GM18520 (cell line): ENCODE results near the gene KLB.

Experiments
- ATAC-seq: cut with Tn5 transposase; IDR thresholded peaks from one replicate; pipeline ENCODE4 v1.9.1; 2021; ENCODE audit not compliant: unreplicated experiment

Gene KLB

GRCh38 chr4:39458505-39459300 is 52.0 kb downstream of the KLB start, which contains the start of the genes LIAS and RPL9:
Gene LIAS (plus strand): TSS chr4:39459056. CDS start chr4:39459118, 62 bp downstream.
Gene RPL9 (minus strand): TSS chr4:39458922. CDS start chr4:39458439, 483 bp downstream.
- peak; percentile 90 for ATAC-seq

DNA sequence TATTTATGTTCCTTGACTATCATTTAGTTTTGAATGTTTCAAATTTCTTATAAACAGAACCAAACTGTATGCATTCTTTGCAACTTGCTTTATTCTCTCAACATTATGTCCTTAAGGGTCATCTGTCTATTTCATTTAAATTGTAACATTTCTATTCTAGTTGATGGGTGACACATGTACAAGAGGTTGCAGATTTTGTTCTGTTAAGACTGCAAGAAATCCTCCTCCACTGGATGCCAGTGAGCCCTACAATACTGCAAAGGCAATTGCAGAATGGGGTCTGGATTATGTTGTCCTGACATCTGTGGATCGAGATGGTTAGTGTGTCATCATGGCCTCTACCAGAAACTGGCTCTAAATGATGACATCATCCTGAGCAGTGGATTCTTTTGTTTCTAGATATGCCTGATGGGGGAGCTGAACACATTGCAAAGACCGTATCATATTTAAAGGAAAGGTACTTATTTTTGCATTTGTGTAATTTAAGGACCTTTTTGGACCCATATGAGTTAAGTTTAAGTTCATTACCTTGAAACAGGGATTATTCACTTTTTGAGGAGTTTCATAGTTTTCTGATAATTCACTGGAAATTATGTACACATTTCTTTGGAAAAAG is 58.3 kb downstream of the KLB start:
- ATAC-seq, result no peak

DNA sequence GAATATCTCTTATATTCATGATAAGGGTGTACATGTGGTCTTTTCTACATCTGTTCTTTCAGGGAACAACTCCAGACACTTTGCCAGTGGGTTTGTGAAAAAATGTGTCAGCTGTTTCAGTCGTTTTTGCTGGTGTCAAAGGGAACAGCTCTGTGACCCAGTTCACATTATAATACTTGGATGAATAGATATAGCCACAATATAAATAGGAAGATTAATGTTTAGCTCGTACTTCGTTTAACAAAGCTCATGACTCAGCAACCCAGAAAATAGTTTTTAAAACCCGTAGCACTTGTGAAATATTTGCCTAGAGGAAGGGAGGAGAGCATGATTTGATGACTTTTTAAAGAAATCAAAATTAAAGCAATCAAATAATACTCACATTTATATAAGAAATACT is 60.0 kb downstream of the KLB start:
- ATAC-seq, result no peak

GRCh38 chr4:39467464-39467863 is 60.7 kb downstream of the KLB start:
- ATAC-seq, result no peak

DNA sequence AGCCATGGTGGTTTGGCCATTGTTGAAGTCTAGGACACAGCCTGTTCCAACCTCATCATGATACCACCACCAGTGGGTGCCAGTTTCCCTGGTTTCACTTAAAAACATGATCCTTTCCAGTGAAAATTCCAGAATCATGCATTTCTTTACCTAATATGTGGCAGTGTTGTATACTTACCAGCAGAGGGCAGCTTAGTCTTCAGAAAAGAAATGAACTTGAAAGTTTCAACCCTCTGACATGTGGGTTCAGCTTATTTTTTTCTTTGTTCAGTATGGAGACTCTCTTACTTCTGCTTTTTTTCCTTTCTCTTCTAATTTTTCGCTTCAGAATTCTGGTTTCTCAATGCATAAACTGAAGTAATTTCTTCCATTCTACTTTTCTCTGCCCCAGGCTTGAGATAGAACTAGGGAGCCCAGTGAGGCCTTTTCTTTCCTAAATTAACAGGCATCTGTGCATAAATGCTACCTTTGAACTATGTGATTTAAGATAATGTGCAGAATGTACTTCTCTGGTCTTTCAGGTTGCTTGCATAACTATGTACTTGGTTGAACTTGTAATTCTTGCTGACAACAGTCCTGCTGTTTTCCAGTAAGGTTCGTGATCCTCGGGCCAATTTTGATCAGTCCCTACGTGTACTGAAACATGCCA is 62.8 kb downstream of the KLB start:
- peak; percentile 82 for ATAC-seq

DNA sequence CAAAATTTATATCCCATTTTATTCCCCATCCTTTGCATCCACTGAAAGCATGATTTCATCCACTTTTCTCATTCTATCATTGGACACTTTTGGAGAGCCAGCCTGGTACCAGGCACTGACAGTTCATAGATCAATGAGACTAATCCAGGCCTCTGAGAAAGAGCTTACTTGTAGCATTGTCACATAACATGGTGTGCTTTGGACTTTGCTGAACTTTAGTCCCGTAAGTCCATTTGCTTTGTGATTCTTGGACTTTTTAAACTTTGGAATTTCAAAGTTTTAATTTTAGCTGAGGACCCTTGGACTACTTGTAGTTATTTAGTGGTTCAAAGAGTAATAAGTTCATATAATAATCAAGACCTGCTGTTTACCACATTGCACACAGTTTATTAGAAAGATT is 63.7 kb downstream of the KLB start:
- no peak for ATAC-seq

GRCh38 chr4:39472396-39472795 is 65.7 kb downstream of the KLB start:
- ATAC-seq, result no peak

DNA sequence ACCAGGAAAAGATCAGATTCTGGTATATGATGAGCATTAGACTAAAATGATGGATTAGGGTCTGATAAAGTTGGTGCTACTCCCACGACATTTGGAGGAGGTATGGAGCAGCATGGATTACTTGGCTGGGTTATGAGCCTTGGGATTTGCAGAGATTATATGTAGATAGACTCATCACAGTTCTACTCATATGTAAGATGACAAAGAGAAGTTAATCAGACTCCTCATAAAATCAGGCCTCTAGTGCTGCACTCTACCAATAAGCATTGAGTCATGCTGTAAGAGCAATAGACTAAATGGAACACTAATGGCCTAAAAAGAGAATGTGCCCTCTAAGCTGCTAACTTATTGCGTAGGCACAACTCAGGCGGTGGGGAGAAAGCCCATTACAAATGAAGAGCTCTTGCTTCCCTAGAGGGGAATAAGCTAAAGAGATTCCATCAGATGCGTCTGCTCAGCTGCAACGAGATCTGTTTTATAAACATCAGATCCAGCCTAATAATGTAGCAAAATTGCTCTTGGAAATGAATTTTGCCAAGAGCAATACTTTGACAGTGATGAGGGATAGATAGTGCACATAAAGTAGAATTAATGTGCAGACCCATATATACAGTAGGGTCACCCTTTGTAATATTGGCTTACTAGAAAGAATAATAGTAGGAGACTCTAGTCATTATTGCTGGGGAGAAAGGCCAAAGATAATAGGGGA is 69.6 kb downstream of the KLB start:
- no peak for ATAC-seq

DNA sequence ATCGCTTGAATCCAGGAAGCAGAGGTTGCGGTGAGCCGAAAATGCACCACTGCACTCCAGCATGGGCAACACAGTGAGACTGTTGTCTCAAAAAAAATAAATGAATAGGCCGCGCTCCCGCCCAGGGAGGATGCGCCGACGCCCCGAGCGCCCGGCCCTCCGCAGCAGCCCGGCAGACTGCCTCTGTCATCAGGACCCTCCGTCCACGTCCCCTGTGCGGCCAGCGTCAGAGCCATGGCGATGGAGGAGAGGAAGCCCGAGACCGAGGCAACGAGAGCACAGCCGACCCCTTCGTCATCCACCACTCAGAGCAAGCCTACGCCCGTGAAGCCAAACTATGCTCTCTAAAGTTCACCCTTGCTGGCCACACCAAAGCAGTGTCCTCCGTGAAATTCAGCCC is 73.5 kb downstream of the KLB start:
- ATAC-seq, result no peak

DNA sequence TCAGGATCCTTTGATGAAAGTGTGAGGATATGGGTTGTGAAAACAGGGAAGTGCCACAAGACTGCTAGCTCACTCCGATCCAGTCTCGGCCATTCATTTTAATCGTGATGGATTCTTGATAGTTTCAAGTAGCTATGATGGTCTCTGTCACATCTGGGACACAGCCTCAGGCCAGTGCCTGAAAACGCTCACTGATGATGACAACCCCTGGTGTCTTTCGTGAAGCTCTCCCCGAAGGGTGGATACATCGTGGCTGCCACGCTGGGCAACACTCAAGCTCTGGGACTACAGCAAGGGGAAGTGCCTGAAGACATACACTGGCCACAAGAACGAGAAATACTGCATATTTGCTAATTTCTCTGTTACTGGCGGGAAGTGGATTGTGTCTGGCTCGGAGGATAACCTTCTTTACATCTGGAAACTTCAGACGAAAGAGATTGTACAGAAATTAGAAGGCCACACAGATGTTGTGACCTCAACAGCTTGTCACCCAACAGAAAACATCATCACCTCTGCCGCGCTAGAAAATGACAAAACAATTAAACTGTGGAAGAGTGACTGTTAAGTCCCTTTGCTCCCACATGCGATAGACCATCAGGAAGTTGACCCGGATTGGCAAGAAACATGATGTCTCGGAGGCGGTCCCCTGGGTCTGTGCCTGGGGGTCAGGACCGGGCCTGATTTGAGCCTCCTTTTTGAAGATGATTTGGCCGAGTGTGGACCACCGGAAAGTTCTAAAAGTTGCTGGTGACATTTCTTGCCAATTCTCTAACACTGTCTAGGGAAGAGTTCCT is 74.4 kb downstream of the KLB start:
- ATAC-seq, result no peak

DNA sequence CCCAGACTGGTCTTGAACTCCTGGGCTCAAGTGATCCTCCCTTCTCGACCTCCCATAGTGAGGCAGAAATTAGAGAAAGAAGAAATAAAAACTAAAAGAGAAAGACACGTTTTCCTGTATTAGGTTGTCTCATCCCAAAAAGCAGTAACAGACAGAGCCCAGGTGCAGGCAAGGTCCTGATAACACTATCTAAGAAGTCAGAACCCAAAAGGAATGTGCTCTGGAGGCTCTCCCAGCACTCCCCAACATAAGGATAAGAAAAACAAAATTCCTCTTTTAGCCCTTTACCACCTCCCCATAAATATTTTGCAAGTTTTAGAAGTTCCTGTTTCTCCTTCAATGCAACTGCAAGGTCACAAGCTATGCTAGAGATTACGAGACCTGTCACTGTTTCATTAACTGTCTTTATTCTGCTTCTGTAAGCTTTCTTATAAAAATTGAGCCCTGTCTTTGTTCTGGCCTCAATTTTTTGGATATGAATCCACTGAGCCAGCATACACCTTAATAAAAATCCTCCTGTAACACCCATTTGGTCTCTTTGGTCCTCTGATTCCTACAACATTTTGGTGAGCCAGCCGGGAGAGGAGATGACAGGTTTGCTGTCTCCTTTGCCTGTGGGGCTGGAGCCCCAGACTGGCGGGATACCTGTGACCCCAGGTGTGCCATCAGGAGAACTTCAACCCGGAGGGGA is 78.0 kb downstream of the KLB start:
- ATAC-seq, result no peak

DNA sequence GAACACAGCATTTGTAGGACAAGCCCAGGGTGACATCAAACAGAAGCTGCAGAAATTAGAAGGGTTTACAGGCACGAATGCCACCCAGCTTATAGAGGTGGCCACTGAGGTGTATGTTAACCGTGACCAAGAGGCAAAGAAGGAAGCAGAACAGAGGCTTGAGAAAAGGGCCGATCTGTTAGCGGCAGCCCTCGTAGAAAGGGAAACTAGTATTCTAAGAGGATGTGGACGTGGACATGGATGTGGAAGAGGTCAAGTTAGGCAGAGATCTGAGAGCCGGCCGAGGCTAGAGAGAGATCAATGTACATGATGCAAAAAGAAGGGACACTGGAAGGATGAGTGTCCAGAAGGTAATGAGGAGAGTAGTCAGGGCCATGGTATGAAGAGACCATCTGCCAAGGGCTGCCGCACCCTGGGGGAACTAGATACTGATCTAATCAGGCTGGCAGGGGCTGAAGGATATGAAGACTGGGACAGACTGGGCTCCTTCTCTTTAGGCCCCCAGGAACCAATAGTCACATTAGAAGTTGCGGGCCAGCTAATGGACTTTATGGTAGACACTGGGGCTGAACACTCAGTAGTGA is 79.6 kb downstream of the KLB start:
- no peak for ATAC-seq

- no peak for ATAC-seq
Observed at GRCh38 chr4:39490322-39490721, 83.6 kb downstream of the KLB start.

- no peak for ATAC-seq
Observed at GRCh38 chr4:39494354-39494753, 87.6 kb downstream of the KLB start.

DNA sequence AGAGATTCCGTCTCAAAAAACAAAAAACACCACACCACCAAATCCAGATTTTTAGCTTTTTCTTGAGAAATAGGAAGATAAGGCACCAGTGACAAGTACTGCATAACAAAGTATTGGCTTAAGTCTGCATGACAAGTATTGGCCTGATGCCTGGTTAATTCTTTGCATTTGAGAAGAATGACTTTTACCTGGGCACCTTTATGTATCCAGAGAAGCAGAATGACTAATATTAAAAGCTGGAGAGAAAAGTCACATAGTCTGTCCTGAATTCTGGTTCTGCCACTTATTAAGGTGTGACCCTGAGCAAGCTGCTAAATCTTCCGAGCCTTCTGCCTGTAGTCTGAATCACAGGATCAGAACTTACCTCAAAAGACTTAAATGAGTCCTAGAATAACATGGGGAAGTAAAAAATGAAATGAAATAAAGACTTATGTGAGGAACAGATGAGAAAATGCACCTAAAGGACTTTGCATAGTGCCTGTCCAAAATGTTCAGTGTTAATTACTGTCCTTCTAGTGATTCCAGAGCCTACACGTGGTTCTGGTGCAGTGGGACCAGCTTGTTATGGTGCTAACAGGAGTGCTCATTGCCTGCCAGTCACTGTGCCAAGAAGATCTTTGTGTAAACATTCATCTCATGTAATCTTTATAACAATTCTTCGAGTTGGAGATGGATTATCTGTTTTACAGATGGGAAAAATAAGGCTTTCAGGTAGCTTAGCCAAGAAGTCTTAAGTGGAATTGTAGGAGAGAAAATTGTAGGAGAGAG is 88.9 kb downstream of the KLB start:
- ATAC-seq, result no peak

DNA sequence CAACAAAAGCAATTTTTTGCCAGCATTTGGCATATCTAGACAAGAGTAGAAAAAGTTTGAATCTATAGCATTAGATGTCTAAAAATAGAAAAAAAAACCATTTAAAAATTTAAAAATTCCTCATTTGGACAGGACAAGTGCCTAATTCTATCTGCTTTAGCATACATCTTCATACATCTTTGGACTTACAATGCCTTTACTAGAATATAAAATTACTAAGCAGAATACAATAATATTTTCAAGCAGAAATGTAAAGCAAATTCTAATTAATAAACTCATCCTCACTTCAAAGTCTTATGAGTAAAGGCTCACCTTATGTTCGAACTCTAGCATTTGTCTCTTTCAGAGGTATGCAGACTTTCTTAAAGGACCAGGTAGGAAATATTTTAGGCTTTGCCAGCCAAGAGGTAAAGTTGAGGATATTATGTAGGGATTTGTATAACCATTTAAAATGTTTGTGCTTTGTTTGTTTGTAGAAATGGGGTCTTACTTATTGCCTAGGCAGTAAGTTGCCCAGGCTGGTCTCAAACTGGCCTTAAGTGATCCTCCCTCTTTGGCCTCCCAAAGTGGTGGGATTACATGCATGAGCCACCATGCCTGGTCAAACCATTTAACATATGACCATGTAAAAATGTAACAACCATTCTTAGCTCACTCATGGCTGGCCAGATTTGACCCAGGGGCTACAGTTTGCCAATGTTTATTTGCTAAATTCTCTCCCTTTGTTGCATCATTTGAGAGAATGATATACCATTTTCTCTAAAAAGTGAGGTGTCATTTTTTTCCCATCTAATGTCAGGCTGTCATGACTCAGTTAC is 91.4 kb downstream of the KLB start:
- no peak for ATAC-seq

DNA sequence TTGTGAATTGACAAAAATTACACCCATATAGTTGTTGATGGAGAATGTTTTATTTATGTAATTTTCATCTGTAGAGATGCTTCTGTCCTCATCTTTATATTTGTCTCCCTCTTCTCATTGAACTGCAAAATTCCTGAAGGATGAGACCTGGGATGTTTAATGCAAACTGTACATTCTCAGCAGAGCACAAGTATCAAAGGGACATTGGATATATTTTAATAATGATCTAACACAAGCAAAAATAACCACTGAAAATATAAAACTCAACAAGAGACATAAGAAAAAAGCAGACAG is 91.9 kb downstream of the KLB start:
- no peak for ATAC-seq
